Sigmoid colon (tissue), 4 donors: ENCODE measurements around the gene TBL3.

Experiments
- POLR2A ChIP-seq, 2 donors: fragments of 450-650 bp; IDR thresholded peaks; one replicate each; pipeline ENCODE4 v1.6.1; 2016; ENCODE audit warnings: antibody characterized with exemption in 2 of 2, mild to moderate bottlenecking in 2 of 2, moderate library complexity in 2 of 2
- POLR2AphosphoS5 ChIP-seq, 4 donors: sonication (generic); formaldehyde crosslinking; IDR thresholded peaks; one replicate each; pipeline ENCODE4 v1.6.1; 2017; ENCODE audit warnings: antibody characterized with exemption in 4 of 4
- TF ChIP-seq, protein P1 (sequence below), 4 experiments: fragments of 450-650 bp in 3 of 4; fragments of 200-600 bp in 1 of 4; IDR thresholded peaks; one replicate each; pipeline ENCODE4 v1.5.1; 2016 to 2019; ENCODE audit warnings: antibody characterized with exemption in 4 of 4, mild to moderate bottlenecking in 3 of 4, moderate library complexity in 2 of 4

DNA sequence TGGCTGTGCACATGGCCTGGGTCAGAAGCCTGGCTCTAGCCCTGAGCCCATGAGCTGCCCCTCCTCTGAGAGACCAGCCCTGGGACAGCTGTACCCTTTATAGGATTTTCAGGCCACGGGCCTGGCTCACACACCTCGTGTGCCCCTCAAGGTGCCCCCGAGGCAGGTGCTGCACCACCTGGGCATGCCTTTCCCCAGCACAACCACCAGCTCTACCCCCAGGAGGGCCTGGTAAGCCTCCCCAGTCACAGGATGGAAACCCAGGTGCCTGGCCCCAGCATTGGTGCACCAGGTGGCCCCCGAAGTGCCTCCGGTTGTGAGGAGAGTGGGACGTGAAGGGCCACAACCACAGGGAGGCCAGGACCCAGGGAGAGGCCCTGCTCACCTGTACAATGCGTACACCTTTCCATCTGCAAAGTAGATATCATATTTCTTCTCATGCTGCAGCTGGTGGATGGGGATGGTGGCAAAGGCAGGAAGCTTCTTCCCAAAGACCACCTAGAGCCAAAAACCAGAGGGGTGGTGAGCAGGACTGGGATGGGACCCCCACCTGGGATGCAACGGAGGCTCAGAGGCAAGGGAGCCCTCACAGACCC, 31.5 kb downstream of the TBL3 start:
- TF ChIP-seq, protein P1, sequence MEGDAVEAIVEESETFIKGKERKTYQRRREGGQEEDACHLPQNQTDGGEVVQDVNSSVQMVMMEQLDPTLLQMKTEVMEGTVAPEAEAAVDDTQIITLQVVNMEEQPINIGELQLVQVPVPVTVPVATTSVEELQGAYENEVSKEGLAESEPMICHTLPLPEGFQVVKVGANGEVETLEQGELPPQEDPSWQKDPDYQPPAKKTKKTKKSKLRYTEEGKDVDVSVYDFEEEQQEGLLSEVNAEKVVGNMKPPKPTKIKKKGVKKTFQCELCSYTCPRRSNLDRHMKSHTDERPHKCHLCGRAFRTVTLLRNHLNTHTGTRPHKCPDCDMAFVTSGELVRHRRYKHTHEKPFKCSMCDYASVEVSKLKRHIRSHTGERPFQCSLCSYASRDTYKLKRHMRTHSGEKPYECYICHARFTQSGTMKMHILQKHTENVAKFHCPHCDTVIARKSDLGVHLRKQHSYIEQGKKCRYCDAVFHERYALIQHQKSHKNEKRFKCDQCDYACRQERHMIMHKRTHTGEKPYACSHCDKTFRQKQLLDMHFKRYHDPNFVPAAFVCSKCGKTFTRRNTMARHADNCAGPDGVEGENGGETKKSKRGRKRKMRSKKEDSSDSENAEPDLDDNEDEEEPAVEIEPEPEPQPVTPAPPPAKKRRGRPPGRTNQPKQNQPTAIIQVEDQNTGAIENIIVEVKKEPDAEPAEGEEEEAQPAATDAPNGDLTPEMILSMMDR (IDR thresholded peaks at IDR 0.05): no peak
- TF ChIP-seq POLR2AphosphoS5 (IDR thresholded peaks at IDR 0.05) (no peak), POLR2A (IDR thresholded peaks at IDR 0.05) (no peak)
